Esophagus squamous epithelium (tissue), 5 donors: Measurements from ENCODE around the gene SLC2A4RG. TPM values are rescaled to one million over a fixed set of nuclear protein-coding genes. Genes with fewer than 3 reads are reported as not detected.

Source experiments
- DNase-seq: peaks from one replicate; lab custom pipeline; 2025; lab: John Stamatoyannopoulos, UW
- H3K27ac ChIP-seq, 4 donors: fragments of 200-600 bp; sonication (generic); one replicate each; pipeline ENCODE4 v1.5.1; 2016 to 2019; ENCODE audit warnings: mild to moderate bottlenecking in 1 of 4
- H3K27me3 ChIP-seq, 4 donors: fragments of 200-600 bp; sonication (generic); 1 replicate in 3 of 4; 2 replicates in 1 of 4; pipeline versions ENCODE4 v1.5.1 to v1.6.0; 2017 to 2021; ENCODE audit warnings: antibody characterized with exemption in 1 of 4
- H3K36me3 ChIP-seq, 3 donors: fragments of 200-600 bp; sonication (generic); one replicate each; pipeline ENCODE4 v1.5.1; 2016 to 2019
- H3K4me1 ChIP-seq, 3 donors: fragments of 200-600 bp; sonication (generic); one replicate each; pipeline ENCODE4 v1.5.1; 2017 to 2019
- H3K4me3 ChIP-seq, 4 donors: fragments of 200-600 bp; sonication (generic); 1 replicate in 3 of 4; 2 replicates in 1 of 4; pipeline ENCODE4 v1.5.1; 2016 to 2019; ENCODE audit warnings: mild to moderate bottlenecking in 2 of 4, moderate library complexity in 1 of 4
- H3K9me3 ChIP-seq, 3 donors: fragments of 200-600 bp; sonication (generic); one replicate each; pipeline ENCODE4 v1.5.1; 2016 to 2019
- POLR2A ChIP-seq, 4 donors: fragments of 450-650 bp; IDR thresholded peaks; one replicate each; pipeline ENCODE4 v1.6.1; 2017; ENCODE audit warnings: antibody characterized with exemption in 4 of 4, mild to moderate bottlenecking in 4 of 4, moderate library complexity in 3 of 4
- WGBS, 2 donors: methylation state at CpG; one replicate each; pipeline ENCODE4 v1.1.5; 2018; 5-methylcytosine and 5-hydroxymethylcytosine counted together
- intact Hi-C: fragments of 100-400 bp; cut with DNase I; formaldehyde crosslinking; loops from one replicate; pipeline ENCODE4 v1.15.0; 2022
- total RNA-seq, 4 donors: library from RNA; depleted of rRNA; stranded (reverse); fragments of >200 nt; gene quantifications; one replicate each; pipeline ENCODE4 v1.1.0, GENCODE V29; 2016
- TF ChIP-seq, protein P1 (sequence below), 6 experiments: fragments of 450-650 bp in 4 of 6; fragments of 200-600 bp in 2 of 6; sonication (generic) in 2 of 6; IDR thresholded peaks; one replicate each; pipeline ENCODE4 v1.5.1; 2016 to 2019; ENCODE audit warnings: antibody characterized with exemption in 6 of 6, mild to moderate bottlenecking in 4 of 6, moderate library complexity in 4 of 6
- donor health status: DM: yes; HTN: yes; CAD: no.

Gene SLC2A4RG
- total RNA-seq, 4 donors from 2014 or later = 37.0 to 55.5 (median 50.2) TPM

DNA sequence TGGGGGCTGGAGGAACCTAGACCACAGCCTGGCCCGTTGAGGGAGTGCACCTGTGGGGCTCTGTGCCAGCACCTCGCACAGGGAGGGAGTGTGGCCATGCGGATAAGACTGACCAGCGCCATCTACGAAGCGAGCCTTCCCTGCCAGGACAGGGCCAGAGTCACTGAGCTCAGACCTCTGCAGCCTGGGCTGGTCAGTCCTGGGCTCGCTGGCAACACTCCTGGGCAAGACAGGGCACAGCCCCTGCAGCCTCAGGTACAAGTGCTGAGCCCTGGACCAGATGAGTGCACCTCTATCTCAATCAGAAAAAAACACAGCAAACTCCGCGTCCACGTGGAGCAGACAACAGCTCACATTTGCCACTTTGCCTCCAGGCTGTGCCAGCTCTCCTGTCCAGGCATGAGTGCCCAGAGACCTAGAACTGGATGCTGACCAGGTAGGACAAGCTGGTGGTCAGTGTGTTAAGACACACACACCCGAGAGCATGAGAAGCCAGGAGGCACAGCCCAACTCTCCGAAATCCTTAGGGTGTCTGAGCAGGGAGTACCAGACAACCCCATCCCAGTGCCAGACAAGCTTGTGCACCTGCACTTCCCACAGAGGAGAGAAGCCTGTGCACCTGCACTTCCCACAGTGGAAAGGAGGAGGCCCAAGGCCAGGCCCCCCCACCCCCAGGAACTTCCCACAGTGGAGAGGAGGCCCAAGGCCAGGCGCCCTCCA is 36.7 kb upstream of the SLC2A4RG start:
- H3K27me3 ChIP-seq = no peaks in the 10 kb centered on the region
- no peak for TF ChIP-seq POLR2A (IDR thresholded peaks at IDR 0.05)
- TF ChIP-seq, protein P1, sequence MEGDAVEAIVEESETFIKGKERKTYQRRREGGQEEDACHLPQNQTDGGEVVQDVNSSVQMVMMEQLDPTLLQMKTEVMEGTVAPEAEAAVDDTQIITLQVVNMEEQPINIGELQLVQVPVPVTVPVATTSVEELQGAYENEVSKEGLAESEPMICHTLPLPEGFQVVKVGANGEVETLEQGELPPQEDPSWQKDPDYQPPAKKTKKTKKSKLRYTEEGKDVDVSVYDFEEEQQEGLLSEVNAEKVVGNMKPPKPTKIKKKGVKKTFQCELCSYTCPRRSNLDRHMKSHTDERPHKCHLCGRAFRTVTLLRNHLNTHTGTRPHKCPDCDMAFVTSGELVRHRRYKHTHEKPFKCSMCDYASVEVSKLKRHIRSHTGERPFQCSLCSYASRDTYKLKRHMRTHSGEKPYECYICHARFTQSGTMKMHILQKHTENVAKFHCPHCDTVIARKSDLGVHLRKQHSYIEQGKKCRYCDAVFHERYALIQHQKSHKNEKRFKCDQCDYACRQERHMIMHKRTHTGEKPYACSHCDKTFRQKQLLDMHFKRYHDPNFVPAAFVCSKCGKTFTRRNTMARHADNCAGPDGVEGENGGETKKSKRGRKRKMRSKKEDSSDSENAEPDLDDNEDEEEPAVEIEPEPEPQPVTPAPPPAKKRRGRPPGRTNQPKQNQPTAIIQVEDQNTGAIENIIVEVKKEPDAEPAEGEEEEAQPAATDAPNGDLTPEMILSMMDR (IDR thresholded peaks at IDR 0.05) = no peak
- 52 to 83% methylated on average over 5 to 9 of the region's 13 CpGs for WGBS, 2 donors
- H3K27ac ChIP-seq = no peak overlapping the region
- H3K4me1 ChIP-seq = peaks cover 27 to 40% (median 32%) of the 10 kb centered on the region in 3 donors
- H3K36me3 ChIP-seq = peaks cover 10 to 45% (median 25%) of the 10 kb centered on the region in 3 donors
- H3K4me3 ChIP-seq = no peak overlapping the region
- H3K9me3 ChIP-seq = no peaks in the 10 kb centered on the region
- intact Hi-C loops = no loop called here
- DNase-seq = no peak

DNA sequence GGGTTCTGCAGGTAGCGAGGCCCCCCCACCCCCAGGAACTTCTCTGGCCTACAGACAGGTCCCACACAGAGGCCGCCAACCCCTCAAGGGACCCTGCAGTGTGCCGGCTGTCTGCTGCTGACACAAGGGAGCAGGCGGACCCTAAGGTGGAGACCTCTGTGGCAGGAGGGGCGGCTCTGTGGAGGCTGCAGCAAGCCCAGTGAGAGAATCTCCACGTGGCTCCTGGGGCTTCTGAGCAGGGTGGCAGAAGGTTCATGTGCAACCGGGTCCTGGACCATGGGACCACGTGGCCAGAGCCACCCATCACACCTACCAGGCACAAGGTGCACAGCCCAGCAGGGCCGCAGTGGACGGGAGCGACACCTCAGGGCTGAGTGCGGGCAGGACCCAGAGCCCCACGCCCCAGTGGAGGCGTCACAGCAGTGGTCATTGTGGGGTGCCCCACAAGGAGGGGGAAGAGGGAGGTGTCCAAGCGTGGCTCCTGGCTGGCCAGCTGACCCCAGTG is 36.1 kb upstream of the SLC2A4RG start:
- peaks cover 27 to 38% (median 27%) of the 10 kb centered on the region in 3 donors for H3K4me1 ChIP-seq
- no peak overlapping the region for H3K27ac ChIP-seq
- H3K27me3 ChIP-seq = no peaks in the 10 kb centered on the region
- H3K4me3 ChIP-seq = no peak overlapping the region
- 90% methylated on average over 2 of the region's 15 CpGs; no CpG with 5 or more reads in 1 of the 2 donors for WGBS, 2 donors
- DNase-seq = no peak
- intact Hi-C loops = no loop called here
- H3K9me3 ChIP-seq = no peaks in the 10 kb centered on the region
- H3K36me3 ChIP-seq = peaks cover 10 to 45% (median 25%) of the 10 kb centered on the region in 3 donors
- no peak for TF ChIP-seq POLR2A (IDR thresholded peaks at IDR 0.05)
- TF ChIP-seq, protein P1 (IDR thresholded peaks at IDR 0.05) = no peak

DNA sequence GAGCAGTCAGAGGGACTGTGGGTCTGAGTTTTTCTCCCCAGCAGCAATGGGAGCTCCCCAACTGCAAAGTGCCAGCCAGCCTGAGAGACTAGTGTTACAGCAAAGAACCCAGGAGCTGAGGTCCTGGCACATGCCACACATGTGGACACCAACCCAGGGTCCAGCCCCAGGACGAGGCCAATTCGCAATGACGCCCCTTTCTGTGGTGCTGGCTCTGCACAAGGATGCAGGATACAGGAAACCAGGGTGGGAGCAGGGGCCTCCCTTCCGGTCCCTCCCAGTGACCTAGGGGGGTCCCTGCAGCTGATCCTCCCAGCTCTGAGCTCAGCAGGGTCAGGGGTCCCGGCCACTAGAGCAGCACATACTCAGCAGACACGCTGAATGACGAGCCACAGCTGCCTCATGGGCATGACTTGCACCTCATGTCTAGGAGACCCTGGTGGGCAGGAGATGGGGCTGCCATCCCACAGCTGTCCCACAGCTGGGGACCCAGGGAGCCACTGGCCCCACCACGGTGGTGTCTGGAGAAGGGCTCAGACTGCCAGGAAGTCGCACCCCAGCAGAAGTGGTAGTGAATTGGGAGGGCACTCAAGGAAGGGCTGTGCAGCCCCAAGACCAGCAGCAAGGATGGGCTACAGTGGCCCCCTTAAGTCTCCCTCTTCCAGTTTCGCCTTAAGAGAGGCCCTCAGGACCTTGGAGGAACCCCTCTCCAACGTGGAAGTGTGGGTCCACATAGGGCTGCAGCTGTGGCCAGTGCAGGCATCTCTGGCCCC is 35.4 kb upstream of the SLC2A4RG start:
- Histone ChIP-seq H3K27me3 (no peaks in the 10 kb centered on the region), H3K4me1 (peaks cover 27 to 38% (median 27%) of the 10 kb centered on the region in 3 donors), H3K27ac (no peak overlapping the region), H3K4me3 (no peak overlapping the region), H3K36me3 (peaks cover 10 to 48% (median 25%) of the 10 kb centered on the region in 3 donors), H3K9me3 (no peaks in the 10 kb centered on the region)
- TF ChIP-seq, protein P1 (IDR thresholded peaks at IDR 0.05) = no peak
- TF ChIP-seq POLR2A (IDR thresholded peaks at IDR 0.05) = no peak
- intact Hi-C loops = no loop called here
- WGBS, 2 donors = 67 to 80% methylated on average over 2 to 3 of the region's 11 CpGs
- DNase-seq = no peak

DNA sequence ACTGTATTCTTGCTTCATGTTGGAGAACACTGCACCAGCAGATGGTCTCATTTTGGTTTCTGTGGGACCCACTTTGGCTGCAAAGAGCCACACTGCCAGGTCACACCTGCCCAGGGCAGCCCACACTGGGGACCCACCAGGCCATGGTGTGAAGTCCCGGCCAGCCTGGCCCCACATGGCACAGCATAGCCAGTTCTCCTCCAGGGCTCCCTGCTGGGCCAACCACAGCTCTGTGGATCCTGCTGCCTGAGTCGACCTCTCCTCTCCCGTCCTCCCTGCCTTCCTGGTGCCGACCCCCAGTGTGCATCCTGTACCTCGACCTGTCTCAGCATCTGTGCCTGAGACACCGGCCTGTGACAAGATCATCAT is 34.8 kb upstream of the SLC2A4RG start:
- Histone ChIP-seq H3K36me3 (peaks cover 10 to 54% (median 29%) of the 10 kb centered on the region in 3 donors), H3K4me1 (peaks cover 22 to 38% (median 27%) of the 10 kb centered on the region in 3 donors), H3K9me3 (no peaks in the 10 kb centered on the region), H3K27me3 (no peaks in the 10 kb centered on the region), H3K4me3 (no peak overlapping the region), H3K27ac (no peak overlapping the region)
- DNase-seq = no peak
- intact Hi-C loops = no loop called here
- TF ChIP-seq, protein P1 (IDR thresholded peaks at IDR 0.05) = no peak
- no peak for TF ChIP-seq POLR2A (IDR thresholded peaks at IDR 0.05)
- 79 to 88% methylated on average over 5 of the region's 6 CpGs for WGBS, 2 donors
